K562 (cell line): ENCODE data around the gene ZDHHC12.

Experiments used
- CBX8 ChIP-seq: fragments of 200-600 bp; sonication (generic); IDR thresholded peaks from 2 replicates; pipeline ENCODE4 v1.6.1; 2012; ENCODE audit warnings: borderline replicate concordance, mixed run types, low read depth, mild to moderate bottlenecking, moderate library complexity, mixed read lengths, low read length, control low read depth, inconsistent platforms; ENCODE audit not compliant: poor library complexity, severe bottlenecking; ENCODE audit errors: extremely low read depth
- CTCF ChIP-seq, 3 experiments: IDR thresholded peaks in 2 of 3; conservative IDR thresholded peaks in 1 of 3; 2 replicates each; pipeline ENCODE4 v1.5.1; 2011 to 2012; ENCODE audit warnings: low read length in 3 of 3, mild to moderate bottlenecking in 3 of 3, control low read depth in 2 of 3, improper control_type of control experiment in 1 of 3, inconsistent platforms in 1 of 3, low read depth in 1 of 3, mixed read lengths in 1 of 3, moderate library complexity in 1 of 3; ENCODE audit not compliant: insufficient read depth in 2 of 3
- MYC ChIP-seq, 2 experiments: fragments of 250-450 bp in 1 of 2; sonication (Bioruptor Pico) in 1 of 2; IDR thresholded peaks; 2 replicates each; pipeline versions ENCODE4 v1.5.1 to v1.6.1; 2012 to 2021; ENCODE audit warnings: low read depth in 2 of 2, borderline replicate concordance in 1 of 2, improper control_type of control experiment in 1 of 2, low read length in 1 of 2, mild to moderate bottlenecking in 1 of 2, moderate library complexity in 1 of 2
- POLR2AphosphoS5 ChIP-seq: IDR thresholded peaks from 2 replicates; pipeline ENCODE4 v1.6.1; 2011; ENCODE audit warnings: mild to moderate bottlenecking, low read depth, low read length, moderate library complexity; ENCODE audit not compliant: control insufficient read depth, insufficient read depth
- SAFB ChIP-seq: fragments of 200-400 bp; formaldehyde crosslinking; IDR thresholded peaks from 2 replicates; pipeline ENCODE4 v1.6.1; 2017; ENCODE audit warnings: low read depth, low read length, borderline replicate concordance
- ZNF224 ChIP-seq: sonication (generic); formaldehyde crosslinking; IDR thresholded peaks from 2 replicates; pipeline ENCODE4 v1.8.0; 2022; ENCODE audit warnings: mild to moderate bottlenecking, missing genetic modification reagents
- TF ChIP-seq, protein P1 (sequence below): sonication (generic); formaldehyde crosslinking; IDR thresholded peaks from 2 replicates; pipeline ENCODE4 v1.8.1; 2022; ENCODE audit warnings: missing genetic modification reagents

DNA sequence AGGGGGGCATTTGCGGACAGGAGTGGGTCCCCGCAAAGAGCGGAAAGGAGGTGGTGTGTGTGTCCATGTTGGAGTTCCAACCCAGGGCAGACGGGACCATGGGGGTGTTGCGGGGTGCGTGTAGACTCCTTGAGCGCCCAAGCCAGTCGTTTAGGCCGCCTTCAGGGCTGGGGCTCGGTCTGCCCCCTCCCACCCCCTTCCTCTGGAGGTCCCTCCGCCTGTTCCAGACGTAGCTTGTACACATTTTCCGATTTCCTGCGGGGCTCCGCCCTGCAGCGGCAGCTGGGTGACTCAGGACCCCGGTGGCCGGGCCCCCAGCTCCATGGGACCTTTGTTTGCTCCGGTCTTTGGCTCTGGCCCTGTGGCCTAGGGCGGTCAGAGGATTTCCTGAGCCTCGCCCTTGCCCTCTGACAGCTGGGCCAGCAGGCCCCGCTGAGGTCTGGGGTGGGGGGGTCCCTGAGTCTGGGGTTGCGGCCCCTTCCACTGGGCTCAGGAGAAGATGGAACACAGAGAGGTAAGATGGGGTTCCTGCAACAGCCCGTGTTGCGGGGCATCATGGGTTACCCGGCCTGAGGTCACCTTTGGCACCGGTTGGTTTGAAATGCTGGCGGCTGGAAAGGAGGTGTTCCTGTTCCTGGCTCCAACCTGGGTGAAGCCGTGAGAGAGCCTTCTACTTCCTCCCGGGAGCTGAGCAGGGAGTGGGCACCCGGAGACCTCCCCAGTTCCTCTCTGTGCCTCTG is 20.1 kb downstream of the ZDHHC12 start:
- no peak for TF ChIP-seq MYC (IDR thresholded peaks at IDR 0.05; ENCODE audit: low read depth, low read length)
- TF ChIP-seq MYC (CRISPR knock-in tag; IDR thresholded peaks at IDR 0.05; ENCODE audit: borderline replicate concordance, low read depth), result no peak
- TF ChIP-seq CTCF (IDR thresholded peaks at IDR 0.05 in 2 of 3, conservative IDR thresholded peaks at IDR 0.05 in 1 of 3; ENCODE audit: insufficient read depth in 2 of 3, low read depth in 1 of 3, low read length in 3 of 3), result no peak
- TF ChIP-seq POLR2AphosphoS5, result no peak
- TF ChIP-seq ZNF224, result no peak
- TF ChIP-seq SAFB, result no peak
- TF ChIP-seq, protein P1, sequence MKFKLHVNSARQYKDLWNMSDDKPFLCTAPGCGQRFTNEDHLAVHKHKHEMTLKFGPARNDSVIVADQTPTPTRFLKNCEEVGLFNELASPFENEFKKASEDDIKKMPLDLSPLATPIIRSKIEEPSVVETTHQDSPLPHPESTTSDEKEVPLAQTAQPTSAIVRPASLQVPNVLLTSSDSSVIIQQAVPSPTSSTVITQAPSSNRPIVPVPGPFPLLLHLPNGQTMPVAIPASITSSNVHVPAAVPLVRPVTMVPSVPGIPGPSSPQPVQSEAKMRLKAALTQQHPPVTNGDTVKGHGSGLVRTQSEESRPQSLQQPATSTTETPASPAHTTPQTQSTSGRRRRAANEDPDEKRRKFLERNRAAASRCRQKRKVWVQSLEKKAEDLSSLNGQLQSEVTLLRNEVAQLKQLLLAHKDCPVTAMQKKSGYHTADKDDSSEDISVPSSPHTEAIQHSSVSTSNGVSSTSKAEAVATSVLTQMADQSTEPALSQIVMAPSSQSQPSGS (CRISPR knock-in tag), result no peak
- TF ChIP-seq CBX8, result no peak
